EL (cell line): ENCODE measurements around the gene TPMT.

Source experiments
- DNase-seq: peaks from one replicate; pipeline ENCODE4 v3.0.0-alpha.2; 2016

Gene TPMT

DNA sequence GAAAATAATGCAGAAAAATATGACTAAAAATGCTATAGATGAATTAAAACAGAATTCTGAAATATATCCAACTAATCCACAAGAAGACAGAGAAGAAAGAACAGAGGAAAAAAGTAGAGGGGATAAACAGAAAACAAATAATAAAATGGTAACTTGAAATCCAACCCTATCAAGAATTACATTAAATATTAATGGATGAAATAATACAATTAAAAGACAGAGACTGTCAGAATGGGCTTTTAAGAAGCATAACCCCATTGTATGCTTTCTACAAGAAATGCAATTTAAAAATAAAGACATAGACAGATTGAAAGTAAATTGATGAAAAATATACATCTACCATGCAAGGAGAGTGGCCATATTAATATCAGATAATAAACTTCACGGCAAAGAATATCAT is 47.8 kb downstream of the TPMT start:
- no peak for DNase-seq

DNA sequence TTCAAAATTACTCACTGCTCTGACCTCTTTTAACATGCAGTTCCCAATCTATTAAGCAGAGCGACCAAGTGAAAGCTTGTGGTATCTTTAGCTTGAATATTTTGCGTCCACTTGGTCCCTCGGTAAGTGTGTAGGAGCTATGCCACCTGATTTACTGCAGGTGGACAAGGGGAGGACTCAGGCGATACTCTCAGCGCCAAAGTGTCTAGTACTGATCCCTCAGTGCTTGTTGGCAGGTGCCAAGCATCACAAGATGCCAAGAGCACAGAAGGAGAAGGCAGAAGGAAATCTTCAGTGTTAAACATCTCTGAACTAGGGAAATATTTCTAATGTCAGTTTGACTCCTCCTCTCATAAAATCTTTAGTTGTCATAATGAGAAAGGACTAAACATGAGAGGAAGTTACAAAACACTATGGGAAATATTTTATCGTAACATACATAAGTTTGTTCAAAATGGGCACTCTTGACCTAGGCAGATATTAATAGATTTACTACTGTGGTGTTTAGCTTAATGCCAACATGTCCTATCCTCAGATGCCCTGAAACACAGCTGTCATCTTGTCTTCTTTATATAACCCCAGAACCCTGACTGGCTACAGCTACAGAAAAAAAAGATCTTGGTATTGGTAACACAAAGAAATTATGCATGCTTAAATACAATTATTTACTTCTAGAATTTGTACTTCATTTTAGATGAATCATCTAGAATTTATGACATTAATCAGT is 51.9 kb downstream of the TPMT start:
- DNase-seq, result no peak

DNA sequence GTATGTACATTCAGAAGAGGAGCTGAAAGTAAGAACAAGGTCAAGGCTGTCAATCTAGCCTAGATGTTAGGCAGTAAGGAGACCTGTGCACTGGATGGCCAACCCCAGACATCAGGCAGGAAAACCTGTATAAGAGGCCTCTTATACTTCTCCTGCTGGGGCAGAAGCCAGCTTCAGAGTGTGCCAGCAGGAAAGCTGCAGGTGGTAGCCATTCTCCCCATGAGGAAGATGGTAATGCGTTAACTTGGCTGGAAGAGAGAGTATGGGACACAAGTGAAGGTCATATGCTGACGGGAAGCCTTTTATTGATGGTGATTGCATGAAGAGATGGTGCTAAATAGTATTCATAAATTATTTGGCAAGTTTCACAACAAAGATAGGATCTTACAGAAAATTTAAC is 53.0 kb downstream of the TPMT start:
- no peak for DNase-seq

DNA sequence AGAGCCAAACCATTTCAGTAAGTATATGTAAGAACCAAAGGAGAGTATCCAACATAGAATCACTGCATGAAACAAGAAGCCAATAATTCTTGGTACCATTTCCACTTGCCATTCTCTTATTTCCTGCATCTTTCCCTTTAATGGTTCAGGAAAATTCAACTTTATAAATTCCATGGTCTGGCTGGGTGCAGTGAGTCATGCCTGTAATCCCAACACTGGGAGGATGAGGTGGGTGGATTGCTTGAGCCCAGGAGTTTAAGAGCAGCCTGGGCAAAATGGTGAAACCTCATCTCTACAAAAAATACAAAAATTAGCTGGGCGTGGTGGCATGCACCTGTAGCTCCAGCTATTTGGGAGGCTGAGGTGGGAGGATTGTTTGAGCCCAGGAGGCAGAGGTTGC is 53.6 kb downstream of the TPMT start:
- peak; percentile 60 for DNase-seq

DNA sequence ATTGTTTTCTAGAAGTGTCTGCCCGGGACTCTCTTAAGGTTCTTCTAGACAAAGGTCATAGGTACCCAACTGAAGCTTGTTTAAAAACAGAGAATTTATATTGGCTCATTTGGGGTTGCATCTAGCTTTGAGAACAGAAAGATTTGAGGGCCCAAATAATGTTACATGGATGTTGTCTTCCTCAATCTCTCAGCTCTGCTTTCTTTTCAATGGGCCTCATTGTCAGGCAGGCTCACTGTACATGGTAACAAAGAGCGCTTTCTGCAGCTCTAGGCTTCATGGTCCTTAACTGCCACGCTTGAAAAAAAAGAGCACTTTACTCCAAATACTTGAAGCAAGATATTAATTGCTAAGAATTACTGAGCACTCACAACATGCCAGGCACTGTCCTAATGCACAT is 54.6 kb downstream of the TPMT start:
- no peak for DNase-seq

DNA sequence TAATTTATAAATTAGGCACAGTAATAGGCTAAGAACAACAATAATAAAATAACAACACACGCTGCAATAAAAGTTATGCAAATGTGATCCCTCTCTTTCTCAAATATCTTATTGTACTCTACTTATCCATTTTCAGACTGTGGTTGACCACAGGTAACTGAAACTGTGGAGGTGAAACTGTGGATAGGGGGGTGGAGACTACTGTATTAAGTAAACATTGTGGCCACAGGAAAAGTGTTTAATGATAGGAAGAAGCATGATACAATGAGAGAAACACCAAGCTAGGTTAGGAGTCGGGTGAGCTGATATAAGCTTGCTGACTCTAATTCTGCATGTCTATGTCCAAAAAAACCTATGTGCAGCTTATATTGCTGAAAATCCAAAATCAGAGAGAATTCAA is 55.4 kb downstream of the TPMT start:
- no peak for DNase-seq

DNA sequence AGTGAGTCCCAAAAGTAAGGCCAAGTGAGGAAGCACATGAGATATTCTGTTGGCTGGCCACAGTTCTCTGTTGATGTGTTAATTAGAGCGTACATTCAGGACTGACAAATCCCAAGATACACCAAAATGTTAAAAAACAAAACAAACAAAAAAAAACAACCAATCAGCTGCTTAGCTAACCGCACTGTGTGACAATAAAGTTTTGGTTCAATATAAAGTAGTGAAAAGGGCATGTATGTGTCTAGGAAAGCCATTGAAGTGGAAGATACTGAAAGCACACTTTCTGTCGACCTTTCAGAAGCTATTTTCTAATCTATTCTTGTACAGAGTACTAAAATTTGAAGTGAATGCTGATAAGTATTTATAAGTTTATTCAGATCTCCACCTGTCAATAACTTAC is 58.5 kb downstream of the TPMT start:
- DNase-seq, result no peak

DNA sequence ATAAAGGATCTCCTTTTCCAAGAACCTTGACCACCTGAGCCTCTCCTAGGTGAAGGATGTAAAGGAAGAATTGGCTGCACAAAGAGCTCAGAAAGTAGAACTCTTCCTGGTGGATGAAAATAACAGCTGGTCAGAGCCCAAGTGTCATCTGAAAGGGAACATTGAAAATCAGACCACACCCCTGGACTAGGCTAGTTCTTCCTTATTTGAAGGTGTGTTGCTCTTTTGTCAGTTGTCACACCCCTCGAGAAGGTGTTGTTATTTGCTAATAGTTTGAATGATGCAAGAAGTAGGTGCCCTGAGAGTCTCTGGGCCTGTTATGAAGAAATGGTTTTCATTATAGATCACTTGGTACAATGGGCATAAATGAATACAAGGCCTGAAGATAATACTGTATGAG is 63.5 kb downstream of the TPMT start:
- DNase-seq, result no peak

DNA sequence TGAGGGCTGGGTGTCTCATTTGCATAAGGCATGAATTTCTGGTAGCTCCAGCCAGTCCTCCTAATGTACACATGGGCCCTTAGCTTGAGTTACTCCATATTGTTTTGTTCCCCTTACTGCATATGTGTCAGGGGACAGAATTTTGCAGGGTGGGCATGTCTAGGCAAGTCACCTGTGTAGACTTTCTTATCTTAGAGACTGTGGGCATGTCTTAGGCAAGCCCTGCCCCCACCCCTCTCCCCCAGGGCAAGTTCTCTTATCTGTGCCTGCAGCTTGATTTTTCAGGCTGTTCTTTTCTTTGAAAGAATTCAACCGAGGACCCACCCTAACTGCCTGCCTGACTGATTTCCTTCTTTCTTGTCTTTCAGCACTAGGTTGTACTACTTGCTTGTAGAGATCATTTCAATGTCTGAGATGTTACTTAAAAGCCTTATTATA is 64.5 kb downstream of the TPMT start:
- no peak for DNase-seq

DNA sequence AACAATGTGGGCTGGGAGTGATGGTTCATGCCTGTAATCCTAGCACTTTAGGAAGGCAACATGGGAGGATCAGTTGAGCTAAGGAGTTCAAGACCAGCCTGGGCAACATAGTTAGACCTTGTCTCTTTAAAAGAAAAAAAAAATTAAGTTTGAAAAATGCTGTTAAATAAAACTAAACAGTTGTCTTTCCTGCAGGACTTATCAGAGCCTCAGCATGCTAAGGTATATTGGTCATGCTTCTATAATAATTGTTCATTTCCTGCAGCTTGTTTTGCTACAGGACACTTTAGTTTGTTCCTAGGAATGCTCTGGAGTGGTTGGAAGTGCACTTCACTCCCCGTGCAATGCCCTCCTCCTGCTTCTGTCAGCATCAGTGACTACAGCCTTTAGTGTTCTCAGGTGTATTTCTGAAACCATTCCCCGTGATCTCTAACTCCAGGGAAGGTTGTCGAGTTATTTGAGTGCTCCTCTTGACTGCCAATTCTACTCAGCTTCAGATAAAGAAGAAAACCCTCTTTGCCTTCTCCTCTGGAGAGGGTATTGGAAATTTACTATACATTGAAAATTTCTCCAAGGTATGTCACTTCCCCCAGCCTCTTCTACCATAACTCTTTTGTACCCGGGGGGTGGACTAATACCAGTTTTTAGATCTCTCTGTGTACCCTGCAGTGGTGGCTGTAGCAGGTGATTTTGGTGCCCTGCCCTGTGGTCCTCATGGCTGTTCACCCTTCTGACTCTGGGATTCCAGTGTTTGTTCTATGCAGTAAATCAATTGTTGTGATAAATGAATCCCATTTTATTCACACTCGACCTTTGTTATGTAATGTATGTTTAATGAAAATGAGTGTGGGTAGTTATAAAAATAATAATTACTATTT is 66.2 kb downstream of the TPMT start:
- no peak for DNase-seq

DNA sequence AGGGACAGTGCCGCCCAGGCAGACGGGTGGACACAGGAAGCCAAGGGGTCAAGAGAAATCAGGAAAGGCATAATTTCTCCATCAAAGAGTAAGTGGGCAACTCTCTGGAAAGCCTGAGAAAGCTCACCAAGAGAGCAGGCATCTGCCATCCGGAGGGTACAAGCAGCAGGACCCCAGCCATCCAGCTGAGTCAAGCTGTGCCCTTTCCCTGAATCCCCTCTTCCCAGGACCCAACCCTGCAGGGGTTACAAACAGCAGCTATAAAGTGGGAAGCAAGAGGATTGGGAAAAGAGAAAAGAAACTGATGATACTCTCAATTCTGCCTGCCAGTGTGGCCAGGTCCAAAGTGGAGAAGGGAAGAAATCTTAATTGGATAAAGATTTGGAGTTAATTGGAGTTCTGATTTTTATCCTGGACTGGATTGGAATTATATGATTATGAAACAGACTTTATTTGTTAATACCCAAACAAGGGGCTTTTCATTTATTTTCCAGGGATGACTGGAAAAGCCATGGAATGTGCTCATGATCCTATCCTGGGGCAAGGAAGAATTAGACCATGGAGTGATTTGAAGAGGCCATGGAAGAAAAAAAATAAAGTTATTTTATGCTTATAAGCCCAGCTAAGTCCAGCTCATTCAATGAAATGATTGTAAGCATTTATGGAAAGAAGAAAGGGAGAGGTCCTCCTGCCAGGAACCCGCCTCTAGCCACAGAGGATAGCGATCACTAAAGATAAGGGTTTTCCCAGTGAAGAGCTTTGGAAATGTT is 67.3 kb downstream of the TPMT start:
- no peak for DNase-seq

DNA sequence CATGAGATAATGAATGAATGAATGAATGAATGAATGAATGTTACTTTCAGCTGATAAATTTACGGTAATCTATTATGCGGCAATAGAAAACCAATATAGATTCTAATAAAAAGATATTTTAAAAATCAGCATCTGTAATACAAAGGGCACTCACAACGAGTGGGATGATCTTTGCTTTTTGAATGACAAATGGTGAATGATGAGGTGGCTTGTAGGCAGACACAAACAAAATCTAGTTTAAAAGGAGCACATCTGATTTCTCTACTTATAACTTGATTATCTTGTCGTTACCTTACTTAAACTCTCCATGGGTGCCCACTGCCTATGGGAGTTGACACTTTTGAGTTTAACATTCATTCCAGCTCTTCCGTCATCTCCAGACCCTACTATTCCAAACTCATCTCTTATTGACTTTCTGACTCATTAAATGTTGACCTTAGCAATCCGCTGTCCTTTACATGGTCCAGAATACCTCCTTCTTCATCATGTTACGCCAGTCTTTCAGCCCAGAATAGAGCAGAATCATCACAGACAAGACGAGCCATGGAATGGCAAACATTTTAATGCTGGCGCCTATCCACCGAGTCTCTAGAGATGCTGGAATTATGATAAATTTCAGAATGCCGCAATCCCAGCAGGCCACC is 73.7 kb downstream of the TPMT start:
- no peak for DNase-seq

DNA sequence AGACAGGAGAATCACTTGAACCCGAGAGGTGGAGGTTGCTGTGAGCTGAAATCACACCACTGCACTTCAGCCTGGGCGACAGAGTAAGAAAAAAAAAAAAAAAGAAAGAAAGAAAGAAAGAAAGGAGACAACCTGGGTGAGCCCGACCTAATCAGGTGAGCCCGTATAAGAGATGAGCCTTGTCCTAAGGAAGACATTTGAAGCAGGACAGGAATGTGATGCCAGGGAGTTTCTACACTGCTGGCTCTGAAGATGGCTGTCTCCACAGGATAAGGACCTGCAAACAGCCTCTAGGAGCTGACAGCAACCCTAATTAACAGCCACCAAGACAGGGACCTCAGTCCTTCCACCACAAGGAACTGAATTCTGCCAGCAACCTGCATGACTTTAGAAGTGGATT is 74.3 kb downstream of the TPMT start:
- DNase-seq, result no peak

DNA sequence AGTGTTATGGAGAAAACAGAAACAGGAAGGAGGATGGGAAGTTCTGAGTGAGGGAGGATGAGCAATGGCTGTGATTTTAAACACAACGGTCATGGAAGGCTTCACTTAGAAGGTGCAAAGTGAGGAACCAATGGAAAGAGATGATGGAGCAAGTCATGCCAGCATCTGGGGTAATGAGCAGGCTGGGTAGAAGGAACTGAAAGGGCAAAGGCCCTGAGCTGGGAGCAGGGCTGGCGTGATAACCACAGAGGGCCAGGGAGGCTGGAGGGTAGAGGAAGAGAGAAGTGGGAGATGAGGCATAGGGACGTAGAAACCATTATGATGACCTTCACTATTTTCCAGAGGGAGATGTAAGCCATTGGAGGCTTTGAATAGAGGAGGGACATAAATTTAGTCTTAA is 76.0 kb downstream of the TPMT start:
- DNase-seq, result no peak
